ENCODE data around the gene GASK1A. TPM values are rescaled to one million over a fixed set of nuclear protein-coding genes. Genes with fewer than 3 reads are reported as not detected.

The GASK1A gene
- total RNA-seq, 1 experiment from 2014 or later = 1.4 TPM

GRCh38 chr3:42935472-42935871 is 43.6 kb upstream of the GASK1A start:
- Histone ChIP-seq H3K36me3 (ENCODE audit: insufficient read depth, low read length, poor library complexity, severe bottlenecking) (no peaks in the 10 kb centered on the region), H3K27ac (ENCODE audit: low read depth, low read length, poor library complexity, severe bottlenecking) (no peak overlapping the region), H3K27me3 (replicated peaks; ENCODE audit: insufficient read depth, low read depth, low read length, poor library complexity) (no peaks in the 10 kb centered on the region), H3K9me3 (ENCODE audit: low read depth, low read length, poor library complexity, severe bottlenecking) (no peaks in the 10 kb centered on the region), H3K4me1 (ENCODE audit: insufficient read depth, low read length, poor library complexity, severe bottlenecking) (no peaks in the 10 kb centered on the region), H3K4me3 (ENCODE audit: low read depth, low read length, poor library complexity, severe bottlenecking) (no peak overlapping the region)
- intact Hi-C loops (cut with micrococcal nuclease; ENCODE audit: unreplicated experiment) = no loop called here
- no peak for DNase-seq (ENCODE audit: low spot score)
- no TSS peak for BruUV-seq (replicated peaks)
- ChIA-PET POLR2A (ENCODE audit: low non-redundant PET) (no interaction called here), CTCF (no interaction called here)
- TF ChIP-seq, protein P1, sequence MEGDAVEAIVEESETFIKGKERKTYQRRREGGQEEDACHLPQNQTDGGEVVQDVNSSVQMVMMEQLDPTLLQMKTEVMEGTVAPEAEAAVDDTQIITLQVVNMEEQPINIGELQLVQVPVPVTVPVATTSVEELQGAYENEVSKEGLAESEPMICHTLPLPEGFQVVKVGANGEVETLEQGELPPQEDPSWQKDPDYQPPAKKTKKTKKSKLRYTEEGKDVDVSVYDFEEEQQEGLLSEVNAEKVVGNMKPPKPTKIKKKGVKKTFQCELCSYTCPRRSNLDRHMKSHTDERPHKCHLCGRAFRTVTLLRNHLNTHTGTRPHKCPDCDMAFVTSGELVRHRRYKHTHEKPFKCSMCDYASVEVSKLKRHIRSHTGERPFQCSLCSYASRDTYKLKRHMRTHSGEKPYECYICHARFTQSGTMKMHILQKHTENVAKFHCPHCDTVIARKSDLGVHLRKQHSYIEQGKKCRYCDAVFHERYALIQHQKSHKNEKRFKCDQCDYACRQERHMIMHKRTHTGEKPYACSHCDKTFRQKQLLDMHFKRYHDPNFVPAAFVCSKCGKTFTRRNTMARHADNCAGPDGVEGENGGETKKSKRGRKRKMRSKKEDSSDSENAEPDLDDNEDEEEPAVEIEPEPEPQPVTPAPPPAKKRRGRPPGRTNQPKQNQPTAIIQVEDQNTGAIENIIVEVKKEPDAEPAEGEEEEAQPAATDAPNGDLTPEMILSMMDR (conservative IDR thresholded peaks at IDR 0.05; ENCODE audit: low read depth, low read length) = no peak
- TF ChIP-seq EZH2 (IDR thresholded peaks at IDR 0.05; ENCODE audit: borderline replicate concordance, low read depth, low read length, poor library complexity, severe bottlenecking) = no peak

DNA sequence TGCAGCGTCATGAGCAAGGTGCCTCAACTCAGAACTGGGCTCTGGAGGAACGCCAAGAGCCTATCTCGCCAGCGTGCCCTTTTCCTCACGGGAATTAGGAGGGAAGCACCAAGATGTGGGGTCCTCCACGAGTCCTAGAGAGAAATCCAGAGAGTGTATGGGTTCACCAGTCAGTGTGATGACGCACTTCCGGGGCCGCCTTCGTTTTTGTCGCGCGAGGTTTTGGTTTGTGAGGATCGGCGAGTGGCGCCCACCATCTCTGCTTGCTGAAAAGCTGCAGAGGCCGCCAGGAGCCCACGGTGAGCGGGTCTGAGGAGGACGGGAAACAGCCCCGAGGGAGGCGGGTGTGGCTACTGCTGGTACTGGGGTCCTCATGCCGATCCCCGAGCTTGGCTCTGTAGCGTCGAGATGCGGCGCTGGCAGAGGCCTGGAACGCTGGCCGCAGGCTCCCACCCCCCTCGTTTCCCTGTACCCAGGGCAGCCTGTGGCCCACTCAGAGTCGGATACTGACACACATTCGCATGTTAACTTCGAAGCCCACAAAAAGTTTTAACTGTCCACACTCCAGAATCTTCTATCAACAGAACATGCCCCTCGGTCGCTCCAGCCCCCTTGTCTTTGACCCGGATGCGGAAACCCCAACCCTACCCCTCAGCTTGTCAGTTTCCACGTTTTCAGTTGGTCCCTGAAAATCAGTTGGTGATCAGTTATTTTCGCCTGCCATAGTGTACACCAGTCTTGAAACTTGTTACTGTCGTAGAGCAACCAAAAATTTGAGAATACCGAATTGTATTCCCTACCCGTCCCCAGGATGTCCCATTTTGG is 42.7 kb upstream of the GASK1A start:
- ChIA-PET CTCF (no interaction called here), POLR2A (ENCODE audit: low non-redundant PET) (no interaction called here)
- intact Hi-C loops (cut with micrococcal nuclease; ENCODE audit: unreplicated experiment) = no loop called here
- Histone ChIP-seq H3K9me3 (ENCODE audit: low read depth, low read length, poor library complexity, severe bottlenecking) (no peaks in the 10 kb centered on the region), H3K27ac (ENCODE audit: low read depth, low read length, poor library complexity, severe bottlenecking) (peak overlapping the region; percentile 37), H3K4me1 (ENCODE audit: insufficient read depth, low read length, poor library complexity, severe bottlenecking) (no peaks in the 10 kb centered on the region), H3K4me3 (ENCODE audit: low read depth, low read length, poor library complexity, severe bottlenecking) (peak overlapping the region; percentile 54), H3K27me3 (replicated peaks; ENCODE audit: insufficient read depth, low read depth, low read length, poor library complexity) (no peaks in the 10 kb centered on the region), H3K36me3 (ENCODE audit: insufficient read depth, low read length, poor library complexity, severe bottlenecking) (no peaks in the 10 kb centered on the region)
- DNase-seq (ENCODE audit: low spot score) = peak; percentile 79
- no peak for TF ChIP-seq EZH2 (IDR thresholded peaks at IDR 0.05; ENCODE audit: borderline replicate concordance, low read depth, low read length, poor library complexity, severe bottlenecking)
- TF ChIP-seq, protein P1 (conservative IDR thresholded peaks at IDR 0.05; ENCODE audit: low read depth, low read length) = no peak
- no TSS peak for BruUV-seq (replicated peaks)

GRCh38 chr3:42937334-42937733 is 41.8 kb upstream of the GASK1A start:
- H3K9me3 ChIP-seq (ENCODE audit: low read depth, low read length, poor library complexity, severe bottlenecking) = no peaks in the 10 kb centered on the region
- no peak for DNase-seq (ENCODE audit: low spot score)
- TF ChIP-seq, protein P1 (conservative IDR thresholded peaks at IDR 0.05; ENCODE audit: low read depth, low read length) = no peak
- no peak for TF ChIP-seq EZH2 (IDR thresholded peaks at IDR 0.05; ENCODE audit: borderline replicate concordance, low read depth, low read length, poor library complexity, severe bottlenecking)
- peak overlapping the region; percentile 54 for H3K4me3 ChIP-seq (ENCODE audit: low read depth, low read length, poor library complexity, severe bottlenecking)
- H3K4me1 ChIP-seq (ENCODE audit: insufficient read depth, low read length, poor library complexity, severe bottlenecking) = no peaks in the 10 kb centered on the region
- BruUV-seq (replicated peaks) = no TSS peak
- ChIA-PET POLR2A (ENCODE audit: low non-redundant PET) (no interaction called here), CTCF (no interaction called here)
- H3K27ac ChIP-seq (ENCODE audit: low read depth, low read length, poor library complexity, severe bottlenecking) = no peak overlapping the region
- H3K27me3 ChIP-seq (replicated peaks; ENCODE audit: insufficient read depth, low read depth, low read length, poor library complexity) = no peaks in the 10 kb centered on the region
- intact Hi-C loops (cut with micrococcal nuclease; ENCODE audit: unreplicated experiment) = no loop called here
- H3K36me3 ChIP-seq (ENCODE audit: insufficient read depth, low read length, poor library complexity, severe bottlenecking) = no peaks in the 10 kb centered on the region

Data from A673 (cell line).